IMR-90 (cell line): Measurements from ENCODE around the gene KDR. TPM values are rescaled to one million over a fixed set of nuclear protein-coding genes. Genes with fewer than 3 reads are reported as not detected.

Experiments used
- ATAC-seq: fragments of 200-7000 bp; cut with Tn5 transposase; 2 replicates; pipeline ENCODE4 v1.9.1; 2020; ENCODE audit warnings: low read depth, mild to moderate bottlenecking, moderate library complexity
- BruUV-seq: library from RNA; stranded (reverse); fragments of 400-500 nt; replicated peaks from 2 replicates; lab custom pipeline; 2021; lab: Mats Ljungman, UMichigan
- CTCF ChIA-PET: fragments of 300-600 bp; formaldehyde crosslinking; extraction: SDS; loops from one replicate; lab custom pipeline; 2021; ENCODE audit warnings: antibody characterized with exemption; lab: Yijun Ruan, JAX
- POLR2A ChIA-PET: fragments of 300-600 bp; sonication (Branson Sonifier 250); formaldehyde crosslinking; loops from one replicate; lab custom pipeline; 2022; ENCODE audit warnings: antibody characterized with exemption; ENCODE audit not compliant: unreplicated experiment; lab: Charles Lee
- DNase-seq: peaks from one replicate; pipeline ENCODE4 v3.0.0; 2013
- H2AFZ ChIP-seq: replicated peaks from 2 replicates; pipeline ENCODE3; 2013; ENCODE audit warnings: low read length, mild to moderate bottlenecking; ENCODE audit not compliant: poor library complexity
- H2AK5ac ChIP-seq: 2 replicates; pipeline ENCODE4 v1.6.1; 2013; ENCODE audit warnings: low read depth, low read length, inconsistent platforms
- H2AK9ac ChIP-seq: replicated peaks from 2 replicates; pipeline ENCODE3; 2013; ENCODE audit warnings: mild to moderate bottlenecking, low read depth, low read length, moderate library complexity; ENCODE audit not compliant: poor library complexity
- H2BK120ac ChIP-seq: 2 replicates; pipeline ENCODE4 v1.6.1; 2013; ENCODE audit warnings: low read depth, low read length, inconsistent platforms
- H2BK15ac ChIP-seq: 3 replicates; pipeline ENCODE4 v1.6.1; 2013; ENCODE audit warnings: low read depth, low read length, inconsistent platforms
- H2BK20ac ChIP-seq: 2 replicates; pipeline ENCODE4 v1.6.1; 2013; ENCODE audit warnings: low read depth, mild to moderate bottlenecking, inconsistent platforms, low read length, moderate library complexity
- H2BK5ac ChIP-seq: 2 replicates; pipeline ENCODE4 v1.6.1; 2013; ENCODE audit warnings: mild to moderate bottlenecking, low read depth, low read length, inconsistent platforms; ENCODE audit not compliant: poor library complexity, severe bottlenecking
- H3K14ac ChIP-seq: replicated peaks from 2 replicates; pipeline ENCODE4 v1.6.1; 2013; ENCODE audit warnings: low read depth, low read length, inconsistent platforms
- H3K18ac ChIP-seq: 2 replicates; pipeline ENCODE4 v1.6.1; 2013; ENCODE audit warnings: low read depth, low read length, control low read depth
- H3K23ac ChIP-seq: 2 replicates; pipeline ENCODE4 v1.6.1; 2013; ENCODE audit warnings: low read depth, low read length, inconsistent platforms
- H3K27ac ChIP-seq: 2 replicates; pipeline ENCODE4 v1.5.1; 2013; ENCODE audit warnings: mild to moderate bottlenecking, control low read depth, low read length; ENCODE audit not compliant: insufficient read depth
- H3K27me3 ChIP-seq: 2 replicates; pipeline ENCODE4 v1.6.1; 2013; ENCODE audit warnings: low read length; ENCODE audit not compliant: control insufficient read depth, insufficient read depth
- H3K36me3 ChIP-seq: 2 replicates; pipeline ENCODE4 v1.6.1; 2013; ENCODE audit warnings: low read length, mixed read lengths; ENCODE audit not compliant: control insufficient read depth, insufficient read depth
- H3K4ac ChIP-seq: 2 replicates; pipeline ENCODE4 v1.6.1; 2013; ENCODE audit warnings: low read depth, low read length, inconsistent platforms
- H3K4me1 ChIP-seq: 2 replicates; pipeline ENCODE4 v1.6.1; 2013; ENCODE audit warnings: low read length, mixed read lengths; ENCODE audit not compliant: control insufficient read depth, insufficient read depth
- H3K4me2 ChIP-seq: 2 replicates; pipeline ENCODE4 v1.6.1; 2013; ENCODE audit warnings: low read depth, mild to moderate bottlenecking, control low read depth, low read length, moderate library complexity
- H3K4me3 ChIP-seq: 2 replicates; pipeline ENCODE4 v1.5.1; 2013; ENCODE audit warnings: low read depth, mild to moderate bottlenecking, control low read depth, low read length, moderate library complexity; ENCODE audit not compliant: insufficient read depth
- H3K56ac ChIP-seq: 2 replicates; pipeline ENCODE4 v1.6.1; 2013; ENCODE audit warnings: low read length, inconsistent platforms; ENCODE audit not compliant: insufficient read depth; ENCODE audit errors: extremely low read depth
- H3K79me1 ChIP-seq, 2 experiments: 2 replicates each; pipeline ENCODE4 v1.6.1; 2013; ENCODE audit warnings: low read length in 2 of 2, inconsistent platforms in 1 of 2, low read depth in 1 of 2
- H3K9ac ChIP-seq: 2 replicates; pipeline ENCODE4 v1.6.1; 2013; ENCODE audit warnings: low read depth, low read length, control low read depth
- H3K9me1 ChIP-seq: 2 replicates; pipeline ENCODE4 v1.6.1; 2013; ENCODE audit warnings: low read length, inconsistent platforms; ENCODE audit not compliant: insufficient read depth
- H3K9me3 ChIP-seq: 2 replicates; pipeline ENCODE4 v1.6.1; 2013; ENCODE audit warnings: low read length; ENCODE audit not compliant: control insufficient read depth, insufficient read depth
- H4K20me1 ChIP-seq: 2 replicates; pipeline ENCODE4 v1.6.1; 2013; ENCODE audit warnings: low read length, inconsistent platforms; ENCODE audit not compliant: insufficient read depth
- H4K5ac ChIP-seq: 2 replicates; pipeline ENCODE4 v1.6.1; 2013; ENCODE audit warnings: mild to moderate bottlenecking, low read depth, low read length, control low read depth
- H4K8ac ChIP-seq, 2 experiments: 2 replicates each; pipeline ENCODE4 v1.6.1; 2013; ENCODE audit warnings: low read depth in 2 of 2, low read length in 2 of 2, control low read depth in 1 of 2, inconsistent platforms in 1 of 2
- H4K91ac ChIP-seq: 2 replicates; pipeline ENCODE4 v1.6.1; 2013; ENCODE audit warnings: low read depth, low read length, inconsistent platforms; ENCODE audit not compliant: insufficient read depth
- BHLHE40 ChIP-seq: fragments of 150-350 bp; IDR thresholded peaks from 2 replicates; pipeline ENCODE4 v1.6.1; 2016; ENCODE audit warnings: mild to moderate bottlenecking, low read depth, low read length
- CHD1 ChIP-seq: IDR thresholded peaks from 2 replicates; pipeline ENCODE4 v1.6.1; 2012; ENCODE audit warnings: low read depth, low read length, improper control_type of control experiment
- MAFK ChIP-seq: IDR thresholded peaks from 2 replicates; pipeline ENCODE4 v1.6.1; 2012; ENCODE audit warnings: low read depth, low read length, improper control_type of control experiment
- MXI1 ChIP-seq: IDR thresholded peaks from 2 replicates; pipeline ENCODE4 v1.6.1; 2012; ENCODE audit warnings: low read depth, mild to moderate bottlenecking, low read length, moderate library complexity, borderline replicate concordance
- RAD21 ChIP-seq: IDR thresholded peaks from 2 replicates; pipeline ENCODE4 v1.6.1; 2012; ENCODE audit warnings: low read length, improper control_type of control experiment
- SMC3 ChIP-seq: fragments of 150-350 bp; IDR thresholded peaks from 2 replicates; pipeline ENCODE4 v1.6.1; 2016; ENCODE audit warnings: low read depth, mild to moderate bottlenecking, antibody characterized with exemption, low read length, moderate library complexity
- USF2 ChIP-seq: fragments of 150-350 bp; IDR thresholded peaks from 2 replicates; pipeline ENCODE4 v1.6.1; 2017; ENCODE audit warnings: mild to moderate bottlenecking, antibody characterized with exemption, low read length, low read depth
- WGBS, 2 experiments: methylation state at CpG; one replicate each; pipeline versions ENCODE4 v1.1.5 to v1.1.7; 2013; ENCODE audit warnings: missing lambda C conversion rate in 2 of 2; ENCODE audit not compliant: insufficient read length in 1 of 2; ENCODE audit errors: extremely low coverage in 2 of 2; 5-methylcytosine and 5-hydroxymethylcytosine counted together
- dilution Hi-C: fragments of 300-500 bp; cut with HindIII; formaldehyde crosslinking; loops from one replicate; pipeline ENCODE4 v1.14.3; 2018; ENCODE audit warnings: low sequenced_read_pairs; ENCODE audit not compliant: unreplicated experiment
- in situ Hi-C: fragments of 300-500 bp; cut with MboI; formaldehyde crosslinking; loops from 3 replicates; pipeline ENCODE4 v1.14.3; 2019; ENCODE audit warnings: low sequenced_read_pairs, inconsistent platforms, mixed read lengths
- intact Hi-C: fragments of 100-400 bp; cut with micrococcal nuclease; formaldehyde crosslinking; loops from 2 replicates; pipeline ENCODE4 v1.10.0; 2022
- polyA plus RNA-seq, 3 experiments: library from polyadenylated mRNA; depleted of rRNA; stranded (reverse); fragments of >200 nt; gene quantifications; 2 replicates each; pipeline ENCODE4 v1.2.3, GENCODE V29; 2012; ENCODE audit warnings: low replicate concordance in 1 of 3
- total RNA-seq: library from RNA; depleted of rRNA; stranded (reverse); fragments of >200 nt; gene quantifications from 2 replicates; pipeline ENCODE4 v1.2.3, GENCODE V29; 2012

Gene KDR
- total and polyA plus RNA-seq, 2 of the 4 experiments (the other 2 are of a cell fraction) = not detected

DNA sequence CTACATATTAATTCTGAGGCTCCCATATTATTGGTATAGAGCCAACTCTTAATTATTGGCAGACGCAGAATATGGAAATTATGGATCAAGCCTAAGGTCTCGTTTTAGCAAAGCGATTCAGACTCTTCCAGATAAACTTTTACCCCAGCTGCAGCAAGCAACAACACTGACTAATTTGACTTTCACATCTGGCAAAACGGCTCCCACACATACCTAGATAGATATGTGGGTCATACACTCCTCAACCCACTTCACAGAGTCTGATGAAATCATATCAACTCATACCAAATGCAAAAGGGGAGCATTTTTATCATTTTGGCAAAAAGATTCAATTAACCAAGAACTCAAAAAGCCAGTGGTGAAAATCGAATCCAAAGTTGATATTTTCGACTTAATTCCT, 36.3 kb upstream of the KDR start:
- H3K36me3 ChIP-seq = no peaks in the 10 kb centered on the region
- H2AK5ac ChIP-seq = no peak overlapping the region
- intact Hi-C loops (no loop called here), dilution Hi-C loops (no loop called here), in situ Hi-C loops (no loop called here)
- no peak overlapping the region for H3K4me2 ChIP-seq
- no peak overlapping the region for H4K91ac ChIP-seq
- DNase-seq (no peak), ATAC-seq (no peak)
- no peak for TF ChIP-seq MAFK
- TF ChIP-seq USF2 = no peak
- no peak for TF ChIP-seq CHD1
- TF ChIP-seq BHLHE40 = no peak
- no peak for TF ChIP-seq RAD21
- no peak for TF ChIP-seq SMC3
- no peak for TF ChIP-seq MXI1
- no peak overlapping the region for H2BK20ac ChIP-seq
- peaks cover 16% of the 10 kb centered on the region for H3K27me3 ChIP-seq
- WGBS, 2 experiments = no CpG with 5 or more reads among the region's 6 CpGs
- no peak overlapping the region for H2AFZ ChIP-seq
- no peak overlapping the region for H3K27ac ChIP-seq
- no TSS peak for BruUV-seq
- ChIA-PET POLR2A (no interaction called here), CTCF (no interaction called here)
- no peak overlapping the region for H4K5ac ChIP-seq
- H3K79me1 ChIP-seq = no peaks in the 10 kb centered on the region
- no peak overlapping the region for H2AK9ac ChIP-seq
- H3K9me3 ChIP-seq = no peaks in the 10 kb centered on the region
- H3K4me1 ChIP-seq = peaks cover 3% of the 10 kb centered on the region; the same call in 1 of the 2 replicates
- no peak overlapping the region for H3K9ac ChIP-seq
- no peak overlapping the region for H3K18ac ChIP-seq
- no peak overlapping the region for H3K4ac ChIP-seq
- no peaks in the 10 kb centered on the region for H3K9me1 ChIP-seq
- no peak overlapping the region for H2BK120ac ChIP-seq
- H3K14ac ChIP-seq = no peak overlapping the region
- no peak overlapping the region for H3K23ac ChIP-seq
- no peak overlapping the region for H3K56ac ChIP-seq
- no peak overlapping the region for H2BK15ac ChIP-seq
- H3K4me3 ChIP-seq = no peak overlapping the region
- no peak overlapping the region for H2BK5ac ChIP-seq
- no peaks in the 10 kb centered on the region for H4K20me1 ChIP-seq
- no peak overlapping the region for H4K8ac ChIP-seq
